ENCODE measurements around the gene SMARCA4.

DNA sequence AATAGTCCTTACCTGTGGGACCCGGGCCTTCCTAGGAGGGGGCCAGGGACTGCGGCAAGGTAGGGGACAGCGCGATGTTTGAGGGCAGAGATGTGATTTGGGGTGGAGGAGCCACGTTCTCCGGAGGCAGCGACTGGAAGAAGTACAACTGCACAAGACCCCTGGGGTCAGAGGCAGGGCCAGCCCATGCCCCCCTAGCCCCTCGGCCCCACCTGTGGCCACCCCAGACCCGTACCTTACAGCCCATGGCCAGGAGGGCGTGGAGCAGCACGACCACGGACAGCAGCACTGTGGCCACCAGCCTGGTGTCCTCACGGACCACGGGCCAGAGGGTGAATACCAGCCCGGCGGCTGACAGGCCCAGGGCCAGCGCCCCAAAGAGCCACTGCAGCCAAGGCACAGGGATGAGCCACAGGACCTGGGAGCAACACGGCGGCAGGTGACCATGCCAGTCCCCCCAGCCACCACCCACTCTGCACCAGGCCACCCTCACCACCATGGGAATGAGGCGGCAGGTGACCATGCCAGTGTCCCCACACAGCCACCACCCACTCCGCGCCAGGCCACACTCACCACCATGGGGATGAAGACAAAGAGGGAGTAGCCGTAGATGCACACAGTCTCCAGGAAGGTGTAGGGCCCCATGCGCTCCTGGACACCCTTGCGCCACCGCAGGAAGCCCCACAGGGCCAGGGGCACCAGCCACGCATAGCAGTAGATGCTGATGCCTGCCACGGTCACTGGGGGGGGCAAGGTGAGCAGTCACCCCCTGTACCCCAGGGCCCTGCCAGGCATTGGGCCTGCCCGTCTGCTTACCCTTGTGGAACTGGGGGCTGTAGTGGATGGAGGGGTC lies 37.3 kb upstream of the SMARCA4 start:
- no peak for TF ChIP-seq GATA2 (IDR thresholded peaks at IDR 0.05; ENCODE audit: low read depth, low read length)
- TF ChIP-seq GATA3 (IDR thresholded peaks at IDR 0.05; ENCODE audit: low read depth, low read length) = no peak

All from SH-SY5Y (cell line).